PC-9 (cell line): Measurements from ENCODE around the gene KIF26A.

ENCODE experiments used
- CTCF ChIP-seq: fragments of 200-600 bp; sonication (generic); conservative IDR thresholded peaks from 2 replicates; pipeline ENCODE4 v1.6.1; 2017; ENCODE audit warnings: mixed run types, antibody characterized with exemption, mild to moderate bottlenecking, moderate library complexity
- EZH2 ChIP-seq: fragments of 200-600 bp; sonication (generic); IDR thresholded peaks from 2 replicates; pipeline ENCODE4 v1.8.0; 2017; ENCODE audit warnings: antibody characterized with exemption, low read depth

- TF ChIP-seq EZH2 (no peak), CTCF (no peak)
Measured at GRCh38 chr14:104164041-104164440, 25.7 kb downstream of the KIF26A start.
